Measurements from ENCODE around the gene ZSCAN30.

The ZSCAN30 gene

GRCh38 chr18:35334821-35335220 is 44.8 kb upstream of the ZSCAN30 start:
- Histone ChIP-seq H3K36me3 (ENCODE audit: insufficient read depth, low read length) (peaks cover 77% of the 10 kb centered on the region), H3K9me2 (ENCODE audit: low read depth, low read length) (no peaks in the 10 kb centered on the region), H3K4me2 (ENCODE audit: low read length) (no peak overlapping the region), H3K4me1 (ENCODE audit: insufficient read depth, low read length, severe bottlenecking) (no peaks in the 10 kb centered on the region), H3K9ac (ENCODE audit: low read length) (no peak overlapping the region), H2AFZ (ENCODE audit: low read length) (no peak overlapping the region), H3K79me2 (ENCODE audit: insufficient read depth, low read length) (no peaks in the 10 kb centered on the region), H3K27me3 (ENCODE audit: insufficient read depth, low read length) (no peaks in the 10 kb centered on the region), H3K9me3 (ENCODE audit: low read length) (no peaks in the 10 kb centered on the region), H4K20me1 (ENCODE audit: insufficient read depth, low read length) (no peaks in the 10 kb centered on the region), H3K27ac (ENCODE audit: low read depth, low read length, poor library complexity, severe bottlenecking) (no peak overlapping the region), H3F3A (ENCODE audit: insufficient read depth, low read length) (no peaks in the 10 kb centered on the region), H3K4me3 (ENCODE audit: low read depth, low read length, poor library complexity, severe bottlenecking) (no peak overlapping the region)
- TF ChIP-seq EZH2 (IDR thresholded peaks at IDR 0.05; ENCODE audit: borderline replicate concordance, low read length) (no peak), CTCF (IDR thresholded peaks at IDR 0.05; ENCODE audit: low read length) (no peak)

- H3K9me3 ChIP-seq (ENCODE audit: low read length): no peaks in the 10 kb centered on the region
- H2AFZ ChIP-seq (ENCODE audit: low read length): no peak overlapping the region
- peaks cover 71% of the 10 kb centered on the region for H3K36me3 ChIP-seq (ENCODE audit: insufficient read depth, low read length)
Measured at GRCh38 chr18:35334212-35334611, 44.2 kb upstream of the ZSCAN30 start.

GRCh38 chr18:35331367-35332087 is 41.5 kb upstream of the ZSCAN30 start:
- Histone ChIP-seq H2AFZ (ENCODE audit: low read length) (no peak overlapping the region), H3K79me2 (ENCODE audit: insufficient read depth, low read length) (no peaks in the 10 kb centered on the region), H3K36me3 (ENCODE audit: insufficient read depth, low read length) (peaks cover 44% of the 10 kb centered on the region), H3K9me2 (ENCODE audit: low read depth, low read length) (no peaks in the 10 kb centered on the region), H3K4me2 (ENCODE audit: low read length) (no peak overlapping the region), H3K4me1 (ENCODE audit: insufficient read depth, low read length, severe bottlenecking) (no peaks in the 10 kb centered on the region), H3K9ac (ENCODE audit: low read length) (no peak overlapping the region), H4K20me1 (ENCODE audit: insufficient read depth, low read length) (no peaks in the 10 kb centered on the region), H3K27ac (ENCODE audit: low read depth, low read length, poor library complexity, severe bottlenecking) (no peak overlapping the region), H3K4me3 (ENCODE audit: low read depth, low read length, poor library complexity, severe bottlenecking) (no peak overlapping the region), H3K9me3 (ENCODE audit: low read length) (no peaks in the 10 kb centered on the region), H3F3A (ENCODE audit: insufficient read depth, low read length) (no peaks in the 10 kb centered on the region), H3K27me3 (ENCODE audit: insufficient read depth, low read length) (no peaks in the 10 kb centered on the region)
- no peak for TF ChIP-seq EZH2 (IDR thresholded peaks at IDR 0.05; ENCODE audit: borderline replicate concordance, low read length)
- no peak for TF ChIP-seq CTCF (IDR thresholded peaks at IDR 0.05; ENCODE audit: low read length)

More at GRCh38 chr18:35334212-35334611, 44.2 kb upstream of the ZSCAN30 start:
- Histone ChIP-seq H3K27me3 (ENCODE audit: insufficient read depth, low read length) (no peaks in the 10 kb centered on the region), H3K9ac (ENCODE audit: low read length) (no peak overlapping the region), H3F3A (ENCODE audit: insufficient read depth, low read length) (no peaks in the 10 kb centered on the region), H3K9me2 (ENCODE audit: low read depth, low read length) (no peaks in the 10 kb centered on the region), H4K20me1 (ENCODE audit: insufficient read depth, low read length) (no peaks in the 10 kb centered on the region), H3K27ac (ENCODE audit: low read depth, low read length, poor library complexity, severe bottlenecking) (no peak overlapping the region), H3K79me2 (ENCODE audit: insufficient read depth, low read length) (no peaks in the 10 kb centered on the region), H3K4me3 (ENCODE audit: low read depth, low read length, poor library complexity, severe bottlenecking) (no peak overlapping the region), H3K4me1 (ENCODE audit: insufficient read depth, low read length, severe bottlenecking) (no peaks in the 10 kb centered on the region), H3K4me2 (ENCODE audit: low read length) (no peak overlapping the region)
- TF ChIP-seq EZH2 (IDR thresholded peaks at IDR 0.05; ENCODE audit: borderline replicate concordance, low read length) (no peak), CTCF (IDR thresholded peaks at IDR 0.05; ENCODE audit: low read length) (no peak)

Data from OCI-LY1 (cell line).